ENCODE measurements around the gene SH3TC2. TPM values are rescaled to one million over a fixed set of nuclear protein-coding genes. Genes with fewer than 3 reads are reported as not detected.

SH3TC2 gene
- total RNA-seq, 1 experiment from 2014 or later: 32.0 TPM

- Histone ChIP-seq H3K27ac (ENCODE audit: low read length) (no peak overlapping the region), H3K36me3 (ENCODE audit: low read depth, low read length) (peaks cover 30% of the 10 kb centered on the region; the same call in 1 of the 2 replicates), H2AFZ (ENCODE audit: low read length) (no peak overlapping the region), H3K27me3 (ENCODE audit: low read length) (no peaks in the 10 kb centered on the region), H3K4me2 (ENCODE audit: low read length) (no peak overlapping the region), H3K9me3 (ENCODE audit: low read length) (no peaks in the 10 kb centered on the region), H3K4me1 (ENCODE audit: insufficient read depth, low read length) (peaks cover 32% of the 10 kb centered on the region), H3F3A (ENCODE audit: low read length, unreplicated experiment) (no peaks in the 10 kb centered on the region), H3K4me3 (ENCODE audit: low read length) (no peak overlapping the region), H3K9me2 (replicated peaks; ENCODE audit: low read length) (no peaks in the 10 kb centered on the region), H3K9ac (ENCODE audit: low read length) (no peak overlapping the region), H3K79me2 (ENCODE audit: low read length) (no peaks in the 10 kb centered on the region), H4K20me1 (ENCODE audit: low read length) (no peaks in the 10 kb centered on the region)
- CTCF ChIA-PET: no interaction called here
- POLR2A ChIA-PET (ENCODE audit: unreplicated experiment): no interaction called here
- ATAC-seq (peak; percentile 10; the same call in 1 of the 2 replicates), DNase-seq (no peak)
- BruUV-seq (replicated peaks): no TSS peak
- intact Hi-C loops (cut with micrococcal nuclease): no loop called here
- TF ChIP-seq EZH2 (IDR thresholded peaks at IDR 0.05; ENCODE audit: low read length, unreplicated experiment) (no peak), CTCF (conservative IDR thresholded peaks at IDR 0.05; ENCODE audit: low read depth, low read length) (no peak), EZH2phosphoT487 (IDR thresholded peaks at IDR 0.05; ENCODE audit: borderline replicate concordance, low read length) (no peak)
Measured at GRCh38 chr5:149040421-149040820, 22.4 kb downstream of the SH3TC2 start.

- TF ChIP-seq EZH2 (IDR thresholded peaks at IDR 0.05; ENCODE audit: low read length, unreplicated experiment) (no peak), CTCF (conservative IDR thresholded peaks at IDR 0.05; ENCODE audit: low read depth, low read length) (no peak), EZH2phosphoT487 (IDR thresholded peaks at IDR 0.05; ENCODE audit: borderline replicate concordance, low read length) (no peak)
- H3K4me3 ChIP-seq (ENCODE audit: low read length): no peak overlapping the region
- no peaks in the 10 kb centered on the region for H3F3A ChIP-seq (ENCODE audit: low read length, unreplicated experiment)
- ChIA-PET POLR2A (ENCODE audit: unreplicated experiment) (interaction anchor here (0.6 kb wide), 1 partner anchor 129 kb away, joined by 3 read pairs; no protein-coding TSS in a partner anchor), CTCF (interaction anchor here (0.8 to 6.3 kb wide), 2 partner anchors 76 to 308 kb away, joined by 3 to 157 read pairs; no protein-coding TSS in a partner anchor)
- no TSS peak for BruUV-seq (replicated peaks)
- ATAC-seq: no peak
- H3K79me2 ChIP-seq (ENCODE audit: low read length): no peaks in the 10 kb centered on the region
- no peak overlapping the region for H3K4me2 ChIP-seq (ENCODE audit: low read length)
- H3K9ac ChIP-seq (ENCODE audit: low read length): no peak overlapping the region
- intact Hi-C loops (cut with micrococcal nuclease): no loop called here
- peaks cover 30% of the 10 kb centered on the region; the same call in 1 of the 2 replicates for H3K36me3 ChIP-seq (ENCODE audit: low read depth, low read length)
- peaks cover 37% of the 10 kb centered on the region for H3K4me1 ChIP-seq (ENCODE audit: insufficient read depth, low read length)
- H3K9me3 ChIP-seq (ENCODE audit: low read length): no peaks in the 10 kb centered on the region
- H3K27ac ChIP-seq (ENCODE audit: low read length): no peak overlapping the region
- no peaks in the 10 kb centered on the region for H3K27me3 ChIP-seq (ENCODE audit: low read length)
- no peaks in the 10 kb centered on the region for H4K20me1 ChIP-seq (ENCODE audit: low read length)
- no peaks in the 10 kb centered on the region for H3K9me2 ChIP-seq (replicated peaks; ENCODE audit: low read length)
- no peak overlapping the region for H2AFZ ChIP-seq (ENCODE audit: low read length)
- DNase-seq: no peak
Measured at GRCh38 chr5:149039506-149039905, 23.4 kb downstream of the SH3TC2 start.

- Histone ChIP-seq H3K9me3 (ENCODE audit: low read length) (no peaks in the 10 kb centered on the region), H3F3A (ENCODE audit: low read length, unreplicated experiment) (no peaks in the 10 kb centered on the region), H2AFZ (ENCODE audit: low read length) (no peak overlapping the region), H3K79me2 (ENCODE audit: low read length) (no peaks in the 10 kb centered on the region), H3K4me3 (ENCODE audit: low read length) (no peak overlapping the region), H3K9ac (ENCODE audit: low read length) (no peak overlapping the region), H3K4me1 (ENCODE audit: insufficient read depth, low read length) (peaks cover 37% of the 10 kb centered on the region), H3K27me3 (ENCODE audit: low read length) (no peaks in the 10 kb centered on the region), H3K9me2 (replicated peaks; ENCODE audit: low read length) (no peaks in the 10 kb centered on the region), H3K4me2 (ENCODE audit: low read length) (no peak overlapping the region), H3K27ac (ENCODE audit: low read length) (no peak overlapping the region), H3K36me3 (ENCODE audit: low read depth, low read length) (peaks cover 30% of the 10 kb centered on the region; the same call in 1 of the 2 replicates), H4K20me1 (ENCODE audit: low read length) (no peaks in the 10 kb centered on the region)
- peak; percentile 50 for DNase-seq
- intact Hi-C loops (cut with micrococcal nuclease): no loop called here
- no peak for TF ChIP-seq EZH2phosphoT487 (IDR thresholded peaks at IDR 0.05; ENCODE audit: borderline replicate concordance, low read length)
- no peak for ATAC-seq
- CTCF ChIA-PET: interaction anchor here (0.6 to 6.3 kb wide), 3 partner anchors 35 to 307 kb away, joined by 3 to 157 read pairs (median 4); no protein-coding TSS in a partner anchor
- no TSS peak for BruUV-seq (replicated peaks)
- POLR2A ChIA-PET (ENCODE audit: unreplicated experiment): interaction anchor here (0.6 kb wide), 2 partner anchors 128 to 280 kb away, joined by 3 to 8 read pairs; no protein-coding TSS in a partner anchor
Measured at GRCh38 chr5:149038336-149039080, 24.4 kb downstream of the SH3TC2 start.
